Measurements from ENCODE around the gene NCKAP5.

Gene NCKAP5

GRCh38 chr2:133063775-133064174 is 504.5 kb downstream of the NCKAP5 start:
- H3K27me3 ChIP-seq (ENCODE audit: insufficient read depth, poor library complexity, severe bottlenecking), result no peaks in the 10 kb centered on the region
- no peak for DNase-seq (ENCODE audit: low read depth in 1 of 2, low spot score in 1 of 2)
- no peak overlapping the region for H3K4me3 ChIP-seq (replicated peaks; ENCODE audit: insufficient read depth, low read length)
- TF ChIP-seq REST (IDR thresholded peaks at IDR 0.05; ENCODE audit: insufficient replicate concordance, low read depth) (peak; percentile 95), GABPA (IDR thresholded peaks at IDR 0.05; ENCODE audit: low read depth) (no peak)
- no peak overlapping the region for H3K27ac ChIP-seq (replicated peaks)

DNA sequence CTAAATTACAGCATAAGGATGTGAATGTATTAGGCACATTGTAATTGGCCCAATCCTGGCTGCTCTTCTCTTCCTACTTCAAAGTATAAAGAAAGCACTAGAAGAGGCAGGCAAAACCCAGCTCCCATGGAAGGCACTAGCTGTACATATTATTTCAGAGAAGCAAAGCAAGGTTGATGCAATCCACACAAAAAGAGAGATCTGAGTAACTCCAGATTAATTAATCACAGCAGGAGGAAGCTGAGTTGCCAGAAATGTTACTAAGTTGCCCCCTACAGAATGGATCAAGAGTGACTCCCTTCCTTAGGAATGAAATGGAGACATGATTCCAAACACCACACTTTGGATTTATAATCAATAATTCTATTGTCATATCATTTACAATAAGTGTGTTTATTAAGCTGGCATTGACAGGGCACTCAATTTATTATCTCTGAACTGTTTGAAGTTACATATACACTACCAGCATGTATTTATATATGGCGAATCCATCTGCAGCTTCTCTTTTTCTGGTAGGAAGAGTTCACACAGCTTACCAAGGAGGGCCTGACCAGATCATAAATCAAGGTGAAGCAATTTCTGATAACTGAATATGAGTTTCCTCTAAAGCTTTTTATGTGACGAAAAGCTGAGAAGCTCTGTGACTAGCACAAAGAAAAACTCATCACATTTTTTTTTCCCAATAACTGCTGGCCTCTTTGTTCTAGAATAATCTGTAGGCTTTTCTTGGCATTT is 505.2 kb downstream of the NCKAP5 start:
- Histone ChIP-seq H3K27ac (replicated peaks) (no peak overlapping the region), H3K27me3 (ENCODE audit: insufficient read depth, poor library complexity, severe bottlenecking) (no peaks in the 10 kb centered on the region), H3K4me3 (replicated peaks; ENCODE audit: insufficient read depth, low read length) (no peak overlapping the region)
- TF ChIP-seq REST (IDR thresholded peaks at IDR 0.05; ENCODE audit: insufficient replicate concordance, low read depth) (no peak), POLR2AphosphoS5 (IDR thresholded peaks at IDR 0.05; ENCODE audit: low read depth) (no peak), SPI1 (IDR thresholded peaks at IDR 0.05; ENCODE audit: borderline replicate concordance, low read depth) (no peak), GABPA (IDR thresholded peaks at IDR 0.05; ENCODE audit: low read depth) (no peak)
- TF ChIP-seq, protein P1, sequence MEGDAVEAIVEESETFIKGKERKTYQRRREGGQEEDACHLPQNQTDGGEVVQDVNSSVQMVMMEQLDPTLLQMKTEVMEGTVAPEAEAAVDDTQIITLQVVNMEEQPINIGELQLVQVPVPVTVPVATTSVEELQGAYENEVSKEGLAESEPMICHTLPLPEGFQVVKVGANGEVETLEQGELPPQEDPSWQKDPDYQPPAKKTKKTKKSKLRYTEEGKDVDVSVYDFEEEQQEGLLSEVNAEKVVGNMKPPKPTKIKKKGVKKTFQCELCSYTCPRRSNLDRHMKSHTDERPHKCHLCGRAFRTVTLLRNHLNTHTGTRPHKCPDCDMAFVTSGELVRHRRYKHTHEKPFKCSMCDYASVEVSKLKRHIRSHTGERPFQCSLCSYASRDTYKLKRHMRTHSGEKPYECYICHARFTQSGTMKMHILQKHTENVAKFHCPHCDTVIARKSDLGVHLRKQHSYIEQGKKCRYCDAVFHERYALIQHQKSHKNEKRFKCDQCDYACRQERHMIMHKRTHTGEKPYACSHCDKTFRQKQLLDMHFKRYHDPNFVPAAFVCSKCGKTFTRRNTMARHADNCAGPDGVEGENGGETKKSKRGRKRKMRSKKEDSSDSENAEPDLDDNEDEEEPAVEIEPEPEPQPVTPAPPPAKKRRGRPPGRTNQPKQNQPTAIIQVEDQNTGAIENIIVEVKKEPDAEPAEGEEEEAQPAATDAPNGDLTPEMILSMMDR (IDR thresholded peaks at IDR 0.05; ENCODE audit: insufficient read depth, low read length), result no peak
- no peak for DNase-seq (ENCODE audit: low read depth in 1 of 2, low spot score in 1 of 2)

- TF ChIP-seq POLR2AphosphoS5 (IDR thresholded peaks at IDR 0.05; ENCODE audit: low read depth) (no peak), SPI1 (IDR thresholded peaks at IDR 0.05; ENCODE audit: borderline replicate concordance, low read depth) (no peak)
- TF ChIP-seq, protein P1 (IDR thresholded peaks at IDR 0.05; ENCODE audit: insufficient read depth, low read length), result no peak
- DNase-seq (ENCODE audit: low read depth in 1 of 2, low spot score in 1 of 2), result no peak
- no peaks in the 10 kb centered on the region for H3K27me3 ChIP-seq (ENCODE audit: insufficient read depth, poor library complexity, severe bottlenecking)
- no peak overlapping the region for H3K27ac ChIP-seq (replicated peaks)
- no peak overlapping the region for H3K4me3 ChIP-seq (replicated peaks; ENCODE audit: insufficient read depth, low read length)
These were observed 506.2 kb downstream of the NCKAP5 start for GRCh38 chr2:133061874-133062593.

- Histone ChIP-seq H3K4me3 (replicated peaks; ENCODE audit: insufficient read depth, low read length) (no peak overlapping the region), H3K27me3 (ENCODE audit: insufficient read depth, poor library complexity, severe bottlenecking) (no peaks in the 10 kb centered on the region), H3K27ac (replicated peaks) (no peak overlapping the region)
- DNase-seq (ENCODE audit: low read depth in 1 of 2, low spot score in 1 of 2), result no peak
- TF ChIP-seq POLR2AphosphoS5 (IDR thresholded peaks at IDR 0.05; ENCODE audit: low read depth) (no peak), SPI1 (IDR thresholded peaks at IDR 0.05; ENCODE audit: borderline replicate concordance, low read depth) (no peak), GABPA (IDR thresholded peaks at IDR 0.05; ENCODE audit: low read depth) (no peak), REST (IDR thresholded peaks at IDR 0.05; ENCODE audit: insufficient replicate concordance, low read depth) (no peak)
- TF ChIP-seq, protein P1 (IDR thresholded peaks at IDR 0.05; ENCODE audit: insufficient read depth, low read length), result no peak
These were observed 514.0 kb downstream of the NCKAP5 start for GRCh38 chr2:133054297-133054696.

Data from HL-60 (cell line).